Heart left ventricle (tissue), 13 donors: ENCODE measurements around the gene LTV1.

ENCODE experiments used
- CTCF ChIP-seq, 12 donors: fragments of 200-600 bp; sonication (generic) in 4 of 12; IDR thresholded peaks; one replicate each; pipeline versions ENCODE4 v1.5.0 to v1.8.0; 2018 to 2022; ENCODE audit warnings: antibody characterized with exemption in 12 of 12, mild to moderate bottlenecking in 5 of 12
- POLR2A ChIP-seq, 2 donors: fragments of 450-650 bp; IDR thresholded peaks; one replicate each; pipeline ENCODE4 v1.6.1; 2017; ENCODE audit warnings: antibody characterized with exemption in 2 of 2, mild to moderate bottlenecking in 2 of 2, moderate library complexity in 2 of 2
- donor health status: ischemic (EF 13 %, LVEDD 7.1; RV severe dilation, severe dysfunction).
- donor health status: DM: no; HTN: yes; CAD: no.
- donor health status: DM: no; HTN: no; CAD: no.
- donor health status: ischemic (EF 25% LVEDD 6.9; RV normal size, moderate dysfunction).
- donor health status: ischemic (EF 25% LVEDD 5.7; RV mildly dilated, moderate dysfunction).
- donor health status: ischemic (EF 35%, LVEDD 5.7; RV mildly dilated, moderate dysfunction).
- donor health status: nonischemic (EF 11% LVEDD 7.7; RV severe dilation, severe dysfunction).
- donor health status: DM: yes; HTN: yes; CAD: no.
- donor health status: PGD.
- donor health status: ischemic (EF 29% LVEDD 5.4; RV normal size, mild dysfunction).
- donor health status: nonischemic (EF 23%, LVEDD 6.1; RV moderate dilation, normal function).

GRCh38 chr6:143802833-143803565 is 40.1 kb upstream of the LTV1 start:
- TF ChIP-seq CTCF (IDR thresholded peaks at IDR 0.05) (no peak), POLR2A (IDR thresholded peaks at IDR 0.05) (no peak)
